GM10248 (cell line): ENCODE results near the gene RUNX1.
A peak's percentile ranks its signal among the peaks of the same experiment; 100 is the strongest.

ENCODE experiments used
- CTCF ChIA-PET: fragments of 300-600 bp; sonication (Branson Sonifier 250); formaldehyde crosslinking; extraction: SDS; loops from one replicate; lab custom pipeline; 2021; ENCODE audit warnings: antibody characterized with exemption; lab: Yijun Ruan, JAX
- POLR2A ChIA-PET: fragments of 350-650 bp; sonication (Branson Sonifier 250); formaldehyde crosslinking; extraction: SDS; loops from one replicate; lab custom pipeline; 2020; ENCODE audit warnings: antibody characterized with exemption; lab: Yijun Ruan, JAX
- DNase-seq: peaks from one replicate; pipeline ENCODE4 v3.0.0; 2012; ENCODE audit errors: extremely low spot score
- CTCF ChIP-seq: IDR thresholded peaks from 2 replicates; pipeline ENCODE4 v1.5.1; 2012; ENCODE audit warnings: mild to moderate bottlenecking, low read depth; ENCODE audit errors: extremely low read depth, missing control alignments, control extremely low read depth

Gene RUNX1

GRCh38 chr21:34888569-34889319, 160.4 kb downstream of the RUNX1 start:
- TF ChIP-seq CTCF = no peak
- peak; percentile 84 for DNase-seq
- CTCF ChIA-PET = interaction anchor here (1.0 to 4.2 kb wide), 31 partner anchors 9 to 1141 kb away, joined by 3 to 29 read pairs (median 4); no protein-coding TSS in a partner anchor
- POLR2A ChIA-PET = interaction anchor here (0.9 to 1.2 kb wide), 2 partner anchors 86 to 163 kb away, joined by 3 to 4 read pairs; no protein-coding TSS in a partner anchor

DNA sequence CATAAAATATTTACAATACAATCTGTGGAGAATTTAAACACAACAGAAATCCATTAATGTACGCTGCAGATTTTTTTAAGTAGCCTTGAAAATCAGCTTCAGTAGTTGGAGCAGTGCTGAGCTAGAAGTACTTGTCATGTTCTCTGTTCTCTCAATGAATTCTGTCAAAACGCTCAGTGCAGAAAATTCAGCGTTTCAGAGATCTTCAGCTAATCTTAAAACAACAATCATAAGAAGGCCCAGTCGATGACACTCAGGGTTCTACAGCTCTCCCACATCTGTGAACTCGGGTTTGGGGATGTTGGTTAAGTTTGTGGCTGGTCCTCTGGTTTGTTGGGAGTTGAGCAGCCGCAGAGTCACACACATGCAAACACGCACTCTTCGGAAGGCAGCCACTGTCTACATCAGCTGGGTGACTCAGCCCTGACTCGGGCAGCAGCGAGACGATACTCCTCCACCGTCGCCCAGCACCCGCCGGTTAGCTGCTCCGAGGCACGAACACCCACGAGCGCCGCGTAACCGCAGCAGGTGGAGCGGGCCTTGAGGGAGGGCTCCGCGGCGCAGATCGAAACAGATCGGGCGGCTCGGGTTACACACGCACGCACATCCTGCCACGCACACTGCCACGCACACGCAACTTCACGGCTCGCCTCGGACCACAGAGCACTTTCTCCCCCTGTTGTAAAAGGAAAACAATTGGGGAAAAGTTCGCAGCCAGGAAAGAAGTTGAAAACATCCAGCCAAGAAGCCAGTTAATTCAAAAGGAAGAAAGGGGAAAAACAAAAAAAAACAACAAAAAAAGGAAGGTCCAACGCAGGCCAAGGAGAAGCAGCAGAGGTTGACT, 161.2 kb downstream of the RUNX1 start:
- POLR2A ChIA-PET = interaction anchor here (0.8 to 1.2 kb wide), 3 partner anchors 86 to 163 kb away, joined by 3 to 4 read pairs (median 3); no protein-coding TSS in a partner anchor
- CTCF ChIA-PET = interaction anchor here (0.9 to 4.2 kb wide), 10 partner anchors 9 to 512 kb away, joined by 3 to 22 read pairs (median 5); no protein-coding TSS in a partner anchor
- peak; percentile 83 for DNase-seq
- no peak for TF ChIP-seq CTCF

- no peak for TF ChIP-seq CTCF
- CTCF ChIA-PET = interaction anchor here (0.9 to 4.2 kb wide), 7 partner anchors 8 to 513 kb away, joined by 3 to 22 read pairs (median 5); no protein-coding TSS in a partner anchor
- POLR2A ChIA-PET = no interaction called here
- DNase-seq = no peak
These were observed 162.0 kb downstream of the RUNX1 start for GRCh38 chr21:34887105-34887442.

GRCh38 chr21:34886240-34887104, 162.6 kb downstream of the RUNX1 start:
- POLR2A ChIA-PET = no interaction called here
- DNase-seq = no peak
- no peak for TF ChIP-seq CTCF
- CTCF ChIA-PET = interaction anchor here (0.7 to 4.2 kb wide), 12 partner anchors 11 to 962 kb away, joined by 3 to 22 read pairs (median 3); no protein-coding TSS in a partner anchor

- ChIA-PET CTCF (interaction anchor here (0.7 to 2.7 kb wide), 11 partner anchors 10 to 961 kb away, joined by 3 to 10 read pairs (median 3); no protein-coding TSS in a partner anchor), POLR2A (no interaction called here)
- no peak for DNase-seq
- TF ChIP-seq CTCF = no peak
These were observed 163.4 kb downstream of the RUNX1 start for GRCh38 chr21:34885626-34886239.
